Activated CD8-positive, alpha-beta memory T cell treated with anti-CD3 and anti-CD28 coated beads, Interleukin-2, amount 50 U/mL, for 1 hour (primary cell): Measurements from ENCODE around the gene METAP1D.
"Not testable (repeated sequence)": the region's sequence is repeated elsewhere in the genome, so short reads cannot be mapped to it uniquely, and the experiment has no call there.

Experiments
- DNase-seq: peaks from one replicate; pipeline ENCODE4 v3.0.0-alpha.2; 2020; ENCODE audit errors: extremely low read depth

METAP1D gene

GRCh38 chr2:172102391-172103359 is 102.9 kb downstream of the METAP1D start, which contains the start of gene DLX2:
Gene DLX2, minus strand, starts transcription at chr2:172102900. Its CDS starts 362 bp downstream, at chr2:172102538.
- DNase-seq, result no peak

- no peak for DNase-seq
Observed at GRCh38 chr2:172103471-172104272, 103.9 kb downstream of the METAP1D start.

- no peak for DNase-seq
Observed at GRCh38 chr2:172105471-172106107, 105.8 kb downstream of the METAP1D start.

- DNase-seq, result no peak
Observed at GRCh38 chr2:172106108-172106961, 106.6 kb downstream of the METAP1D start.

- no peak for DNase-seq
Observed at GRCh38 chr2:172107690-172108586, 108.2 kb downstream of the METAP1D start.

GRCh38 chr2:172108587-172108930 is 108.8 kb downstream of the METAP1D start:
- no peak for DNase-seq

- DNase-seq, result no peak
Observed at GRCh38 chr2:172109256-172109987, 109.7 kb downstream of the METAP1D start.

GRCh38 chr2:172109988-172110811 is 110.4 kb downstream of the METAP1D start:
- DNase-seq, result no peak

- DNase-seq, result no peak
Observed at GRCh38 chr2:172113617-172114016, 113.9 kb downstream of the METAP1D start.

GRCh38 chr2:172114176-172114575 is 114.4 kb downstream of the METAP1D start:
- DNase-seq, result not testable (repeated sequence)

GRCh38 chr2:172114579-172114978 is 114.8 kb downstream of the METAP1D start:
- no peak for DNase-seq

- no peak for DNase-seq
Observed at GRCh38 chr2:172116107-172116506, 116.4 kb downstream of the METAP1D start.

GRCh38 chr2:172119089-172119488 is 119.3 kb downstream of the METAP1D start:
- no peak for DNase-seq

GRCh38 chr2:172120118-172120517 is 120.4 kb downstream of the METAP1D start:
- DNase-seq, result no peak

- DNase-seq, result no peak
Observed at GRCh38 chr2:172128484-172128883, 128.7 kb downstream of the METAP1D start.

- DNase-seq, result no peak
Observed at GRCh38 chr2:172129404-172129803, 129.7 kb downstream of the METAP1D start.
